Caco-2 (cell line): ENCODE data around the gene CTTNBP2. TPM values are rescaled to one million over a fixed set of nuclear protein-coding genes. Genes with fewer than 3 reads are reported as not detected.

Experiments
- BruUV-seq: library from RNA; stranded (reverse); fragments of 400-500 nt; replicated peaks from 2 replicates; lab custom pipeline; 2021; lab: Mats Ljungman, UMichigan
- CTCF ChIA-PET: fragments of 300-600 bp; sonication (Branson Sonifier 250); formaldehyde crosslinking; loops from one replicate; lab custom pipeline; 2022; ENCODE audit warnings: antibody characterized with exemption; lab: Charles Lee
- POLR2A ChIA-PET: fragments of 300-600 bp; sonication (Branson Sonifier 250); formaldehyde crosslinking; loops from one replicate; lab custom pipeline; 2022; ENCODE audit warnings: antibody characterized with exemption; lab: Charles Lee
- DNase-seq, 2 experiments: peaks; one replicate each; pipeline versions ENCODE4 v3.0.0 to v3.0.0-alpha.2; 2020 to 2022
- H3K27me3 ChIP-seq: replicated peaks from 2 replicates; pipeline ENCODE4 v1.6.0; 2011; ENCODE audit warnings: low read length; ENCODE audit not compliant: control insufficient read depth, insufficient read depth
- H3K36me3 ChIP-seq: 2 replicates; pipeline ENCODE4 v1.5.1; 2011; ENCODE audit warnings: low read length; ENCODE audit not compliant: control insufficient read depth, insufficient read depth
- H3K4me1 ChIP-seq: fragments of 250-450 bp; sonication (Bioruptor Pico); 2 replicates; pipeline ENCODE4 v1.5.1; 2020; ENCODE audit warnings: mild to moderate bottlenecking
- H3K4me3 ChIP-seq: 2 replicates; pipeline ENCODE4 v1.5.1; 2011; ENCODE audit warnings: low read depth, mild to moderate bottlenecking, control low read depth, low read length
- H3K9me3 ChIP-seq: fragments of 250-450 bp; sonication (Bioruptor Pico); 2 replicates; pipeline ENCODE4 v1.5.1; 2020; ENCODE audit warnings: mild to moderate bottlenecking, moderate library complexity
- H3K27ac Mint-ChIP-seq: one replicate; pipeline ENCODE4 v1.8.0; 2022; ENCODE audit warnings: mixed read lengths; ENCODE audit not compliant: unreplicated experiment
- H3K27me3 Mint-ChIP-seq: one replicate; pipeline ENCODE4 v1.8.0; 2022; ENCODE audit warnings: mixed read lengths; ENCODE audit not compliant: insufficient read depth, unreplicated experiment
- H3K36me3 Mint-ChIP-seq: one replicate; pipeline ENCODE4 v1.8.0; 2022; ENCODE audit warnings: mild to moderate bottlenecking, mixed read lengths; ENCODE audit not compliant: insufficient read depth, unreplicated experiment
- H3K4me1 Mint-ChIP-seq: one replicate; pipeline ENCODE4 v1.8.0; 2022; ENCODE audit warnings: low read depth, mixed read lengths; ENCODE audit not compliant: unreplicated experiment
- H3K4me3 Mint-ChIP-seq: one replicate; pipeline ENCODE4 v1.8.0; 2022; ENCODE audit warnings: mild to moderate bottlenecking, moderate library complexity, mixed read lengths; ENCODE audit not compliant: unreplicated experiment
- H3K9me3 Mint-ChIP-seq: one replicate; pipeline ENCODE4 v1.8.0; 2022; ENCODE audit warnings: mixed read lengths; ENCODE audit not compliant: unreplicated experiment
- CTCF ChIP-seq, 2 experiments: fragments of 200-600 bp in 1 of 2; IDR thresholded peaks; 1 replicate in 1 of 2; 2 replicates in 1 of 2; pipeline versions ENCODE4 v1.5.1 to v1.8.0; 2011 to 2022; ENCODE audit warnings: antibody characterized with exemption in 1 of 2, control low read depth in 1 of 2, inconsistent platforms in 1 of 2, low read depth in 1 of 2, low read length in 1 of 2, mild to moderate bottlenecking in 1 of 2, moderate library complexity in 1 of 2; ENCODE audit not compliant: insufficient read depth in 1 of 2, severe bottlenecking in 1 of 2, unreplicated experiment in 1 of 2
- intact Hi-C: fragments of 100-400 bp; cut with micrococcal nuclease; formaldehyde crosslinking; loops from one replicate; pipeline ENCODE4 v1.10.0; 2022; ENCODE audit not compliant: unreplicated experiment
- total RNA-seq: library from RNA; stranded (reverse); gene quantifications from 2 replicates; pipeline ENCODE4 v1.2.3, GENCODE V29; 2022

Gene CTTNBP2
- total RNA-seq, 1 experiment from 2014 or later: 3.2 TPM

- H3K4me3 Mint-ChIP-seq: peak overlapping the region; percentile 42
- Histone ChIP-seq H3K27me3 (no peaks in the 10 kb centered on the region), H3K4me3 (no peak overlapping the region), H3K4me1 (peaks cover 57% of the 10 kb centered on the region), H3K9me3 (no peaks in the 10 kb centered on the region), H3K36me3 (peaks cover 7% of the 10 kb centered on the region)
- intact Hi-C loops: loop anchor here (1.0 to 10.0 kb wide), 2 partner anchors 49 to 1692 kb away; no protein-coding TSS in a partner anchor
- ChIA-PET POLR2A (no interaction called here), CTCF (interaction anchor here (1.1 kb wide), 1 partner anchor 49 kb away, joined by 3 read pairs; no protein-coding TSS in a partner anchor)
- H3K4me1 Mint-ChIP-seq: peaks cover 64% of the 10 kb centered on the region
- peaks cover 8% of the 10 kb centered on the region for H3K9me3 Mint-ChIP-seq
- peak overlapping the region; percentile 95 for H3K27ac Mint-ChIP-seq
- no TSS peak for BruUV-seq
- peaks cover 87% of the 10 kb centered on the region for H3K36me3 Mint-ChIP-seq
- no peak for TF ChIP-seq CTCF (IDR thresholded peaks at IDR 0.05; ENCODE audit: insufficient read depth in 1 of 2, low read depth in 1 of 2, low read length in 1 of 2, severe bottlenecking in 1 of 2, unreplicated experiment in 1 of 2)
- no peak for DNase-seq
- H3K27me3 Mint-ChIP-seq: no peaks in the 10 kb centered on the region
Observed at GRCh38 chr7:117666689-117667088, 206.6 kb downstream of the CTTNBP2 start.

- Mint-ChIP-seq H3K27me3 (no peaks in the 10 kb centered on the region), H3K27ac (peak overlapping the region; percentile 95), H3K36me3 (peaks cover 84% of the 10 kb centered on the region), H3K4me1 (peaks cover 59% of the 10 kb centered on the region), H3K9me3 (peaks cover 8% of the 10 kb centered on the region), H3K4me3 (peak overlapping the region; percentile 24)
- peak; percentile 65 to 66 for DNase-seq
- BruUV-seq: no TSS peak
- H3K4me1 ChIP-seq: peaks cover 58% of the 10 kb centered on the region
- POLR2A ChIA-PET: no interaction called here
- CTCF ChIA-PET: interaction anchor here (1.4 kb wide), 1 partner anchor 78 kb away, joined by 3 read pairs; no protein-coding TSS in a partner anchor
- intact Hi-C loops: loop anchor here (1.0 to 10.0 kb wide), 2 partner anchors 49 to 1691 kb away; no protein-coding TSS in a partner anchor
- H3K27me3 ChIP-seq: no peaks in the 10 kb centered on the region
- H3K36me3 ChIP-seq: peaks cover 7% of the 10 kb centered on the region
- TF ChIP-seq CTCF (IDR thresholded peaks at IDR 0.05; ENCODE audit: insufficient read depth in 1 of 2, low read depth in 1 of 2, low read length in 1 of 2, severe bottlenecking in 1 of 2, unreplicated experiment in 1 of 2): no peak
- H3K4me3 ChIP-seq: no peak overlapping the region
- H3K9me3 ChIP-seq: no peaks in the 10 kb centered on the region
Observed at GRCh38 chr7:117666031-117666430, 207.2 kb downstream of the CTTNBP2 start.

GRCh38 chr7:117665368-117665767 is 207.9 kb downstream of the CTTNBP2 start:
- no peak overlapping the region for H3K4me3 ChIP-seq
- intact Hi-C loops: loop anchor here (1.0 to 10.0 kb wide), 5 partner anchors 9 to 1691 kb away; no protein-coding TSS in a partner anchor
- BruUV-seq: no TSS peak
- peaks cover 8% of the 10 kb centered on the region for H3K9me3 Mint-ChIP-seq
- peaks cover 61% of the 10 kb centered on the region for H3K4me1 ChIP-seq
- H3K27ac Mint-ChIP-seq: peak overlapping the region; percentile 95
- H3K36me3 Mint-ChIP-seq: peaks cover 77% of the 10 kb centered on the region
- H3K4me3 Mint-ChIP-seq: no peak overlapping the region
- H3K27me3 ChIP-seq: no peaks in the 10 kb centered on the region
- peaks cover 7% of the 10 kb centered on the region for H3K36me3 ChIP-seq
- no peaks in the 10 kb centered on the region for H3K9me3 ChIP-seq
- POLR2A ChIA-PET: interaction anchor here (0.6 kb wide), 1 partner anchor 51 kb away, joined by 3 read pairs; no protein-coding TSS in a partner anchor
- no peak for DNase-seq
- H3K4me1 Mint-ChIP-seq: peaks cover 53% of the 10 kb centered on the region
- CTCF ChIA-PET: interaction anchor here (1.4 kb wide), 1 partner anchor 77 kb away, joined by 3 read pairs; no protein-coding TSS in a partner anchor
- no peaks in the 10 kb centered on the region for H3K27me3 Mint-ChIP-seq
- TF ChIP-seq CTCF (IDR thresholded peaks at IDR 0.05; ENCODE audit: insufficient read depth in 1 of 2, low read depth in 1 of 2, low read length in 1 of 2, severe bottlenecking in 1 of 2, unreplicated experiment in 1 of 2): no peak
